NOMO-1 treated with DMSO at 0.1 percent for 48 hours (cell line): ENCODE measurements around the gene CRYL1.
A peak's percentile ranks its signal among the peaks of the same experiment; 100 is the strongest.

ENCODE experiments used
- DNase-seq: peaks from one replicate; lab custom pipeline; 2025; ENCODE audit not compliant: unreplicated experiment; lab: John Stamatoyannopoulos, UW

Gene CRYL1

DNA sequence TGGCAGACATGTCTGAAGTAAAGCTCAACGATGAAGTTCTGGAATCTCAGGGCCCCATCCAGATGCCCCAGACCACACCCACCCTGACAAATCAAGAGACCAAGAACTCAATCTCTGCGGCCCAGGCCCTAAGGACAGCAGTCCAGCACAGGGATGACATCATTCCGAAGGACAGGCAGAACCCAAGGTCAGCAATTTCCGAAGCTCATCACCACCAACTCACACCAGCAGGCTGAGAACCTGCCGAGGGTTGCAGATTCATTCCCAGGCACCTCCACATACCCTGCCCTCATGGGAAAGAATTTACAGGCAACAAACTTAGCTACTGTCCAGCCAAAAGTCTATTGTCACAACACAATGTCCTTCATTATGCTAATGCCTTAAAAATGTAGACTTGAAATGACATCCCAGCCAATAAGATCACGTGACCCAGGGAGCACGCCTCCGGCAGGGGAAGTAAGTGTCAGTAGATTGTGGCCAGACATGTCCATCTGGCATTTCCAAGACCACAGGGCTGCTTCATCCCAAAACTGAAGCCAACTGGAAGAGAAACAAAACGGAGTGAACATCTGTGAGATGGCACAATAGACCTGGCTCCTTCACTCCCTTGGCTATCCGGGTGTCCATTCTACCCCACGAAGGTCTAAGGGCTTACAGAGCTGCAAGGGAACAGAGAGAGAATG lies 98.8 kb downstream of the CRYL1 start:
- DNase-seq: no peak

DNA sequence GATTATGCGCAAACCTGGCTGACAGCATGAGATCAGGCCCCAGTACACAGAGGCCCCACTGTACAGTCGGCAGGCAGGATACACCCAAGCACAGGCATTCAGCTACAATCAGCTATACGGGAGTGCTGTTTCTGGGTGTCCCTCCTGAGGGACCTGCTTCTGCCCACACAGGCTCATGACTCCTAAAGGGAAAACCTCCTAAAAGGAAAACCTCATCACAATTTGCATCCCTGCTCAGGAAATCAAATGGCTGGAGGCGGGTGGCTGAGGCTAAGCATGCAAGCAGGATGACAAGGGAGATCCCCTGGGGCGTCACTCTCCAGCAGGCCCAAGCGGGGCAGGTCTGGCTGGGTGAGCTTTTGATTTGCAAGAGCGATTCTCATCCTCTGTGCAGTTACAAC lies 99.8 kb downstream of the CRYL1 start:
- no peak for DNase-seq

DNA sequence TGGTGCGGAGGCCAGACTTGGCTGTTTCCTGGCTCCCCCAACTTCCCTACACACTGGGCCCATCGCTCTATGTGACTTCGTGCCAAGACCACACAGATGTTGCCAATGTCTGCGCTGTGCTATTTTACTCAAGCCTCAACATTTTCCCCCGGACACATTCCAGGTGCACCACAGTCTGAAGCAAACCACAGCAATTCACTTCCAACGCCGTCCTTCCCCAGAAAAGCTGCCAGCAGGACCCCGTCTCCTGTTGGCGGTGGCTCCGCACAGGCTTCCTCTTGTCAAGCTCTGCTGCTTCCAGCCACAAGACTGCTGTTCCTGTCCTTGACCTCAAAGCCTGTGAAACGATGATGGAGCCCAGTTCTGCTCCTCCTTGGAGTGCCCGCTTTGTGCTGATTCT lies 100.7 kb downstream of the CRYL1 start:
- no peak for DNase-seq

DNA sequence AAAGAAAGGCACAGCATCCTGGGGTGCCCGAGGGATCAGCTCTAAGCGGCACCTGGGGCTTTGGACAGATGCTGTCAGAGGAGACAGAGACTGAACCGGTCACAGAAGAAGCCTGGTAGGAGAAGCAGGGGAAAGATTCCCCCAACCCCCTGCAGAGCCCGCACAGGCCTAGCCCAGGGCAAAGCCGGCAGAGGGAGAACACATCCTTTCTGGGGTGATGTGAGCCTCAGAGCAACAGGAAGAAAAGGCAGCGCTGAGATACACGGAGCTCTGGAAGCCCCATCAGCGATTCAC lies 101.2 kb downstream of the CRYL1 start:
- no peak for DNase-seq

DNA sequence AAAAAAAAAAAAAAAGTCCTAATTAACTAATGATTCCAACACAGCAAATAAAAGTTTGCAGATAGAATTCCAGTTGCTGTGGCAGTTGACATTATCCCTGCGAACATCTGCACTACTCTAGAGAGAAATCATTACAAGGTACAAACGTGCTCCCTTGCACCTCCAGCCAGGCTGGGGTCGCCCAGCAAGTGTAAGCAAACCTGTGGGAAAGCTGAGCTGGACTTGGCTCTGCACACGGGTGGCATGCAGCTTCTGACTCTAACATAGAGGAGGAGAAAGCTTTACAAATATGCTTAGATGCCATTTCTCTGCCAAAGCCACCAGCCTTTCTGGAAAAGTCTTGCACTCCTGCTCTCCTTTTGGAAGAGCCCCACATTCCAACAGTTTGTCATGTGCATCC lies 103.3 kb downstream of the CRYL1 start:
- DNase-seq: no peak

DNA sequence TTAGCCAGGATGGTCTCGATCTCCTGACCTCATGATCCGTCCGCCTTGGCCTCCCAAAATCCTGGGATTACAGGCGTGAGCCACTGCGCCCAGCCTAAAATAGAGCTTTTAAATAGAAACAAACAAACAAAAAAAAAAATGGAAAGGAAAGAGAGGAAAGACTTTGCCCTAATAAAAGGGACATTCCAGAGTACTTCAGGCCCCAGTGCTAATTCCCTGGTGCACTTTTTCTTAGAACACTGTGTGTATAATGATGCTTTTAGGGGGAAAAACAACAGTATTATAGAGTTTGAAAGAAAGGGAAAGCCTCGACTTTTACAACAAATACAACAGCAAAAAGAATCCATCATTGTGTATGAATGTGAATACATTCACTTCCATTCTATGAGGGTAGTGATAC lies 104.7 kb downstream of the CRYL1 start:
- DNase-seq: no peak

DNA sequence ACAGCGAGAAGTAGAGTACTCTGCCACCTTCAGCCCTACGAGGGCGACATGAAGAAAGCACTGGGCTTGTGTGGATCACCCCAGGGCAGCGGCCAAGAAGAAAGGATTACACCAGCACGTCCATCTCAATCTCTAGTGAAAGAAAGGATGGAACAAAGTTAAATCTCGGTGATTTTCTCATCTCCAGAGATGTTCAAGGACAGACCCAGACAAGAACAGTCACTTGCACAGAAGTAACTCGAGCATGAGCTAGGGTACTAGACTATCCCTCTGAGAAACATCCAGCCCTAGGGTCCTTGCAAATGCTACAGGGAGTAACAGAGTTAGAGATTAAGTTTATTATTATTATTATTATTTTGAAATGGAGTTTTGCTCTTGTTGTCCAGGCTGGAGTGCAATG lies 106.7 kb downstream of the CRYL1 start:
- DNase-seq: no peak

DNA sequence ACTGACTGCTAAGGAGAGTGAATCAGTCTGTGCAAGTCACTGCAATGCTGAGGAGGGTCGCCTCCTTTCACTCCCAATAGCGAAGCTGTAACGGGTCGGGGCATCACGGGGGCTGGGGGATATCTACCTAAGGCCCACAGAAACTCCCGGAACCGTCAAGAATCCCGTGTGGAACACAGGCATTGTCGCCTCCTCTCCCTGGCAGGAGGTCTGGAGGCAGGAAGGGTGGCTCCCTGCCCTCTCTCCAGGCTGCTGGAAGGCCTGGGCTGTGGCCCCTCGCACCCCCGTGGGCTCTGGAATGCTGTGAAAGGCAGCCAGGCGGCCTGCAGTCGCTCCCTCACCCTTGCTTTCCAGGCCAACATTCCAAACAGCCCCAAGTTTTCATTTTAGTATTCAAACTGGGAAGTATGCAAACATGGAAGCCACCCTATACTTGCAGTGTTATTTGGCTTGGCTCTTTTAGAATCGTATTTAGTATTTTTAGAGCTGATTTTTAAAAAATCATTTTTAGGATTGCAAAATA lies 109.4 kb downstream of the CRYL1 start:
- DNase-seq: no peak

DNA sequence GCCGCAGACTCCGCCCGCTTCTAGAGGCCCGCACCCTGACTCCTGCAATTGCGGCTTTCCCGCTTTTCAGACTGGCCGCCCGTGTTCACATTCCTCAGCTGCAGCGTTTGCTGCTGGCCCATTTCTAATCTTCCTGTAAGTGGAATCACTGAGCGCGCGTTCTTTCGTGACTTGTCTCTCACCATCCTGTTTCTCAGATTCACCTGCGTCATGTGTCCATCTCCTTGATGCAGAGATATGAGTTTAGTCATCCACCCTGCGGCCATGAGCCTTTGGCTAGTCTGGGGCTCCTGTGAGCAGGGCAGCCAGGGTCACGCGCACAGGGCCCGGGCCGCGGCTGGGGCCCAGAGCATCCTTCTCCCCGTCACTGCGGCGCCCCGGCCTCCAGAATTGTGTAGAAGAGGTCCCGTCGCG lies 110.0 kb downstream of the CRYL1 start:
- DNase-seq: no peak

DNA sequence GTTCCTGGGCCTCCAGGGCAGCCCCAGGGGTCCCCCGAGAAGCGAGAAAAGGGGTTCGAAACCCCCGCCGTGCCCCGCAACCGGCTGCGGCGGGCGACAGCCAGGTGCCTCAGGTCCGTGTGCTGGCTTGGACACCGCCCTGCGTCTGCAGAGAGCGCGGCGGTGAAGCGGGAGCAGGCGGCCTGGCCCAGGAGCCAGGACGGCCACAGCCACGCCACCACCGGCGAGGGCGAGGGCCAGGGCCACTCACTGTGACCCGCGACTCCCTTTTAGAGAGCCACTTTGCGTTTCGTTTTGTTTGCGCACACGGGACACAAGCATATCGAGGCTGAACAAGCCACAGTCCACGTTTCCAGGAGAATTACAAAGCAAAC lies 110.4 kb downstream of the CRYL1 start:
- no peak for DNase-seq

DNA sequence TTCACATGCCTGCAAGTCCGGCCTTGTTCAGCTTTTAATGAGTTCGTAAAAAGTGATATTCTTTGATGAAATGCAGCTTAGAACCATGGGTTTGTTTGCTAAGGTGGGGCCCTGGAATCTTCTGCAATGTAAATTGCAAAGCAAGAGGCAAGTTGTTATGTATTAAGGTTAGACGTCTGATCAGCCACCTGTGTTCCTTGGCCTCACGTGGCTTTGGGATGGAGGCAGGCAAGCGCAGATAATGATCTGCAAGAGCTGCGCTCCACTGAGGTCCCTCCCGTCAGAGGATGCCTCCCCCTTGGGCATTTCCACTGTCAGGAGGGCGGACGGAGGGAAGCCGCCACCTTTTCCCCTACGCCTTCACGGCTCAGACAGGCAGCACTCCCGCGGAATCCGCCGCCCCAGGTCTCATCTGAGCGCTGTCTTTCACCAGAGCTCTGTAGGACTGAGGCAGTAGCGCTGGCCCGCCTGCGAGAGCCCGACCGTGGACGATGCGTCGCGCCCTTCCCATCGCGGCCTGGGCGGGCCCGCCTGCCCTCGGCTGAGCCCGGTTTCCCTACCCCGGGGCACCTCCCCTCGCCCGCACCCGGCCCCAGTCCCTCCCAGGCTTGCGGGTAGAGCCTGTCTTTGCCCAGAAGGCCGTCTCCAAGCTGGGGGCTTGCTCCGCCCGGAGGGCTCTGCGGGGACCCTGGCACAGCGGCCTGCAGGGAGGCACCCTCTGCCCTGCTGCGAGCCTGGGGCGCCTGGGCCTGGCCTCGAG lies 110.9 kb downstream of the CRYL1 start:
- no peak for DNase-seq

DNA sequence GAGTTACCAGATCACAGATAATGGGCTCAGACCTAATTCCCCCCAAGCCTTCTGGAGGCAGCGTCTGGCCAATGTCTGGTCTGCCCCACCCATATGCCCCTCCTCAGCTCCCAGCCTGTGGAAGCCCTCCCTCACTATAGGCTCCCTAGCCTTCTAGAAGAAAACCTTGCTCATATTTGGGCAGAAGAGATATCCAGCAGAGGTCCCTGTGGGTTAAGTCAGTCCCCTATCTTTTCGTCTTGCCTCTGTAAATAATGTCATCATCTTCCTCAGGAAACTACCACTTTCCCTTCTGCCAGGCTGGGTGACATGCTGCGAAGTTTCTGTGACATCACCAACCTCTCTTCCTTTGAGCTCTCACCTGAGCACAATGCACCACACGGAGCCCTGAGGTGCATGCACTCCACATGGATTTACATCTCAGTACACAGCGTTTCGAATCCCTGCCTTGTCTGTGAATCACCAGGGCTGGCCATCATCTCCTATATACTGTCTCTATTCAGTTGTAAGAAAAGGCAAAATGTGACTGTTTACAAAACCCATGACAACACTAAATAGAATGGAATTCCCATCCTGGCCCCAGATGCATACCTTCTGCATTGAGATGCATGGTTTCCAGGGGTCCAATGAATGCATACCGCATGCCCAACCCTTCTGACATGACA lies 112.8 kb downstream of the CRYL1 start:
- no peak for DNase-seq

DNA sequence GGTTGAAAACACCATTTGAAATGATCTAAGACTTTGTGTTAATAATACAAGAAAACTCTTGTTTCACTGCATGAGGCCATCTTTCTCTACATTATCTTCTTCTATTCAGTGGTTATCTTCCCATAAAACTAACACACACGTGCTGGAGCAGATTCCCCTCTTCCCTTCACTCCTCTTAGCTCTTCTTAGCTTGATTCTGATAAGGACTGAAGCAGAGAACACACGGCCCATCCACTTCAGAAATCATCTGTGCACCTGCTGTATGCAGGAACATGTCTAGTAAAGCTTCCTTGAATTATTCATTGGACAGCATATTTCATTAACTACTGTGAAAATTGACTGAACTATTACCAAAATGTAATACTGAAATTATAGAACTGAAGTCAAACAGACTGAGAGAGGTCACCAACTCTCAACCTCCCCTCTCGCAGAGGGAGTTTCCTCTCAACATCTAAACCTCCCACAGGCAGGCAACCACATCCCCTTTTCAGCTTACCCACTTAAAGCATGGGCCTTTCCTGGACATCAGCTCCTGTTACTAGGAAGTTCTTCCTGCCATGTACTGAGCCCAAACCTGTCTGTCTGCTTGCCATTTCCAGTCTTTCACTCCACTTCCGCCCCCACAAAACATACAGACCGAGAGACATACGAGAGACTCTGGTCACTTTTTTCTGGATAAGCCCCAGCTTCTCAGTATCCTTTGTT lies 113.9 kb downstream of the CRYL1 start:
- peak; percentile 84 for DNase-seq

DNA sequence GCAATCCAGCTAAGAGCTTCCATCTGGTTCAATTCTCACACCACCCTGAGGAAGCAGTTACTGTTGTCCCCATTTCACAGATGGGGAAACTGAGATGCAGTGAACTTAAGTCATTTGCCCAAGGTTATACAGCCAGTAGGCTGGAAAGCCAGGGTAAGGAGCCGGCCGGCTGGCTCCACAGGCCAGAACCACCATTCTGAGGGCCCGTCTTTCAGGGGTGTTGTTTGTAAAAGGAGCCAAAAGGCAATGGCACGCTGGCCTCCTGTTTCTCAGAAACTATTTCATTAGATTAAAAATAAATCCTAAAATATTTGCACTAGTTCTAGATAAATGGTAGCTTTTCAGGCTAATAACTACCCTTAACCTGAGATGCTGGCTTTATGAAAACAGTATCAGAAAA lies 114.9 kb downstream of the CRYL1 start:
- no peak for DNase-seq

DNA sequence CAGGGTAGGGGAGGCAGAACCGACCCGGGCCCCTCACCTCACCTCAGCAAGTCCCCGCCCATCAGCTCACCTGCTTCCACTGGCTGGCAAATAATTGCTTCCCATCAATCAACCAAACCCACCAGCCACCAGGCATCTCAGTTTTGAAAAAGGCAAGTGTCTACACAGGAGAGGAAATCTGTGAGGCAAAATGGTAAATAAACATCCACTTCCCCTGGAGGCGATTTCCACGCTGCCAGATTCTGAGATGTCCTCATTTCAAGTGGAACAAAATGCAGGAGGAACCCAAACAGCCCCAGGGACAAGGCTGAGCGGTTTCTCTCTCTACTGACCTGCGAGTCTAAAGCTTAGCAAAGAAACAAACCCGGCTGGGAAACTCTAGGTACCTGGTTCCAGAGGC lies 117.5 kb downstream of the CRYL1 start:
- DNase-seq: no peak

DNA sequence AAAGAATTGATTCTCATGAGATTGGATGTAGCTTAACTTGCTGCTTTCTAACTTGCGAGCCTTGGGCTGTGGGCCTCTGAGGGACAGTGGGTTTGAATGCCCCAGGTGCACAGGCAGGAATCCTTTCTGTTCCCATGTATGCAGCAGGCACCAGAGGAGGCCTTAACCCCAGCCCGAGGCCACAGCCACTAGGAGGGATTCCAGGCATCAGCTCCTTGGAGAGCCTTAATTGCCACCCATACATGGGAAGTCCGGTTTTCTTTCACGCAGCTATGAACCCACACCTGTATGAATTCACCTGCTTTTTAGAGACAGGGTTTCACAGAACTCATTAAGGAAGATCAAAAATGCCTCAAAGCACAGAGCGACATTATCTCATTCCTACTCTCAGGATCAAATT lies 117.9 kb downstream of the CRYL1 start:
- DNase-seq: no peak

DNA sequence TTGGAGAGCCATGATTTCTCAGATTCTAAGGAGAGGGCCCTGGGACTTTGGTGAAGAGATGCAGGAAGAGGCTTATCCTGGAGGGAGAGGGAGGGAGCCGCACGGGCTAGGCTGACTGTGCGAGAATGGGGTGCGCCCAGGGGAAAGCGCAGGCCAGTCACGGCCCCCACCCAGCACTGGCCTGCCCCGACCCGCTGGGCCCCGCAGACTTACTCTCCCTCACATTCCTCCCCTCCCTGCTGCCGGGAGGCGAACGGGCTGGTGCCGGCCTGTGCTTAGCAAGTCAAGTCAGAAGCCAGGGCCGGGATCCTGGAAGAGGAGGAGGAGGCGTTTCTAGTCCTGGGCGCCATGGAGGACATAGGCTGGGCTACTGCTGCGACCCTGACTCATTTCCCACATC lies 120.0 kb downstream of the CRYL1 start:
- DNase-seq: no peak

DNA sequence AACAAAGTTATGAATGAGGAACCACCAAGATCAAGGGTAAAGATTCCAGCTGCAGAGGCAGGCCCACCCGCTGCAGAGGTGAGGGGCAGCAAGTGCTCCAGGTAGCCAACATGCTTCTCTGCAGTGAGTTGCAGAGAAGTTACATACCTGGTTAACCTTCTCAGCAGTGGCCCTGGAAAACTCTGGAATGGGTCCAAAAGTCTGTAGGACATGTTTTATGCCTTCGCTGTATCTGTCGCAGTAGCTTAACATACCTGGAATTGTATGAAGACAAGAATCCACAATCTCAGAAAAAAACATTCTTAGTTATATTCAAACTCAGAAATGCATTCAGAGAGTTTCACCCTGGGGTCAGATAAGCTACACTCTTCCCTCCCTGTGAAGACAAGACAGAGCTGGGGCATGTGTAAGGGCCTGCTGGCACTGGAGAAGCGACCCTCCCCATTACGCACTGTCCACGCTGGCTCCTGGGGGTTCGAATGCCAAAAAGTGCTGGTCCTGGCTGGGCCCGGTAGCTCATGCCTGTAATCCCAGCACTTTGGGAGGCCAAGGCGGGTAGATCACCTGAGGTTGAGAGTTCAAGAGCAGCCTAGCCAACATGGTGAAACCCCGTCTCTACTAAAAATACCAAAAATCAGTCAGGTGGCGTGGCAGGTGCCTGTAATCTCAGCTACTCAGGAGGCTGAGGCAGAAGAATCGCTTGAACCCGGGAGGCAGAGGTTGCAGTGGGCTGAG lies 121.0 kb downstream of the CRYL1 start:
- no peak for DNase-seq

DNA sequence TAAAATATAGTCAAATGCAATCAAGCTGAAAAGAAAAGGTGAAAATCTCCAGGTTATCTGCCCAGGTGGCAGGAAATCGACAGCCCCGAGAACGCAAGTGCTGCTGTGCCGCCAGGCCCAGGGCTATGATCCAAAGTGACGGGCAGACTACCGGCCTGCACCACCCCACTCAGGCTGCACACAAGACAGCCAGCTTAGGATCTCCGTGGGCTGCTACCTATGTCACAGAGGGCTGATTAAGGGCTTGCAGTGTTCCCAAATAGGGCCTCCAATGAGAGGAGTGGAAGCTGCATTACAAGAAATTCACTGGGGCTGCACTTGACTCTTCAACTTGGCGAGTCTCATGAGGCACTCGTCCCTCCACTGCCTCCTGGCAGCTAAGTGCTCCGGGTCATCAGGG lies 121.8 kb downstream of the CRYL1 start:
- no peak for DNase-seq

DNA sequence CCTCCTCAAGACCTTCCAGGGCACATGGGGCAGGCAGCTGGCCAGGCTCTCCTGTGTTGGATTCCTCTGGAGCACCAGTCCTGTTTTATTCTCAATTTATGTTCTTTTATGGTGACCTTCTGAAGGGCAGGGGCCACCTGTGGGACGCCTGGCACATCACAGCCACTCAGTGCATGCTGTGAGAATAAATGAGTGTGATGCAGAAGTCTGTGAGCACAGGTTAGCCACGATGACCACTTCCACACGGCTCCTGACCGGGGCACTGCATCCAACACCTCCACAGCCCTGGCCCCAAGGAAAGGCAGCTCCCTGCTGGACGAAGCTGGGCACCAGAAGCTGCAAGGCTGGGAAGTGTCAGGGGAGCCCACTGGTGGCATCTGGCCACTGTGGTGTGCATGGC lies 122.8 kb downstream of the CRYL1 start:
- DNase-seq: no peak
